Measurements from ENCODE around the gene EDEM1. TPM values are rescaled to one million over a fixed set of nuclear protein-coding genes. Genes with fewer than 3 reads are reported as not detected.

The EDEM1 gene
- total RNA-seq, 1 experiment from 2014 or later: 68.8 TPM

DNA sequence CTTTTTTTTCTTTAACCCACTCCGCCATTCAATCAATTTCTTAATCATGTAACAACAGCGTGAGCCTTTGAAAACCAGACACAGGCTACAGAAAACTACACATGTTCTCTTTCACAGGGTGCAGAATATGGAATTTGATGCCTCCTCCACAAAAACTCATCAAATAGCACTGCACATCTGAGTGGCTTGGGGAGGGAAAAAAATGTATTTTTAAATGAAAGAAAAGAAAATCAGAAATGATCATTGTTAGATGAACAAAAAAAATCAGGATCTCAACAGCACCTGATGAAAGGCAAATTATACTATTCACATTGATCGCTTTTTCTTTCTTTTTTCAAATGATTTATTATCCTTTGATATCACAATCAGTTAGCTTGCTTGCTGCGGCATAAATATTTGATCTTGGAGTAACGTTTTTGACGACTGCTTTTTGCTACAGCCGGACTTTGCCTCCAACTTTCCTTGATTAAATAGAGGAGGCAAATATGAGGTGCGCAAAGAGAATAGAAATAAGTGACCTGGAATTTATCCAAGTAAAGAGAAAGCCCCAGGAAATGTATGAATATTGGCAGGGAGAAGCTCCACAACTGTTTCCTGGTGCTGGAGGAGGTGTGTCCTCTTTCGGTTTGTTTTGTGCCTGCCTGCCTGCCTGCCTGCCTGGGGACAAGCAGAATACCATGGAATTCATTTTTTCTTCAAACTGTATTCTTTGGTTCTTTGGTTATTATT, 63.1 kb downstream of the EDEM1 start:
- no peak overlapping the region for H3K4me3 ChIP-seq (ENCODE audit: low read length)
- no peaks in the 10 kb centered on the region for H3K9me3 ChIP-seq (ENCODE audit: low read length)
- DNase-seq: no peak
- no peaks in the 10 kb centered on the region for H3K79me2 ChIP-seq (ENCODE audit: low read length)
- H2AFZ ChIP-seq (ENCODE audit: low read length): no peak overlapping the region
- no peaks in the 10 kb centered on the region for H3K4me1 ChIP-seq (ENCODE audit: low read length)
- H4K20me1 ChIP-seq (ENCODE audit: insufficient read depth, low read depth, low read length): no peaks in the 10 kb centered on the region
- no peaks in the 10 kb centered on the region for H3K36me3 ChIP-seq (ENCODE audit: insufficient read depth, low read length)
- no peak overlapping the region for H3K27ac ChIP-seq (ENCODE audit: low read length)
- H3K4me2 ChIP-seq (ENCODE audit: low read depth, low read length, poor library complexity, severe bottlenecking): no peak overlapping the region
- no peaks in the 10 kb centered on the region for H3K9me2 ChIP-seq (replicated peaks; ENCODE audit: insufficient read depth, low read length)
- no peaks in the 10 kb centered on the region for H3K27me3 ChIP-seq (ENCODE audit: low read length)
- no peak overlapping the region for H3K9ac ChIP-seq (ENCODE audit: low read length)

DNA sequence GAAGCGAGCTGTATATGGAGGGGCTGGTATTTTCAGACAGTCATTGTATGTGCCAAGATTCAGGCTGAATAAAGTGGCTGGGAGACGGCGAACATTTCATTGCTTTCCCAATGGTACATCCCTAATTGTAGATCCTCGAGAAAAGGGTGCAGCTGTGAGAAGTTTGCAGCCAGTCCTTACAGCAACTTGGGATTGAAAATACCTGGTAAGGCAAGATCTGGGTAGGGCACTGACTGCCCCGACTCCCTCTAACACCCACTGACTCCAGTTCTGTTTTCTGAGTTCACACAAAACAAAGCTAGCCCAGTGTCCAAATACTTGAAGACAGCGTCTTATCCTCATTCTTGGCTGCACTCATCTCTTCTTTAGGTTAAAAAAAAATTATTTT, 63.7 kb downstream of the EDEM1 start:
- no peak overlapping the region for H3K9ac ChIP-seq (ENCODE audit: low read length)
- H3K4me3 ChIP-seq (ENCODE audit: low read length): no peak overlapping the region
- no peaks in the 10 kb centered on the region for H3K9me2 ChIP-seq (replicated peaks; ENCODE audit: insufficient read depth, low read length)
- no peaks in the 10 kb centered on the region for H3K9me3 ChIP-seq (ENCODE audit: low read length)
- no peaks in the 10 kb centered on the region for H3K36me3 ChIP-seq (ENCODE audit: insufficient read depth, low read length)
- no peak overlapping the region for H2AFZ ChIP-seq (ENCODE audit: low read length)
- DNase-seq: no peak
- no peaks in the 10 kb centered on the region for H3K4me1 ChIP-seq (ENCODE audit: low read length)
- H3K79me2 ChIP-seq (ENCODE audit: low read length): no peaks in the 10 kb centered on the region
- H3K4me2 ChIP-seq (ENCODE audit: low read depth, low read length, poor library complexity, severe bottlenecking): no peak overlapping the region
- no peaks in the 10 kb centered on the region for H3K27me3 ChIP-seq (ENCODE audit: low read length)
- no peaks in the 10 kb centered on the region for H4K20me1 ChIP-seq (ENCODE audit: insufficient read depth, low read depth, low read length)
- H3K27ac ChIP-seq (ENCODE audit: low read length): no peak overlapping the region

DNA sequence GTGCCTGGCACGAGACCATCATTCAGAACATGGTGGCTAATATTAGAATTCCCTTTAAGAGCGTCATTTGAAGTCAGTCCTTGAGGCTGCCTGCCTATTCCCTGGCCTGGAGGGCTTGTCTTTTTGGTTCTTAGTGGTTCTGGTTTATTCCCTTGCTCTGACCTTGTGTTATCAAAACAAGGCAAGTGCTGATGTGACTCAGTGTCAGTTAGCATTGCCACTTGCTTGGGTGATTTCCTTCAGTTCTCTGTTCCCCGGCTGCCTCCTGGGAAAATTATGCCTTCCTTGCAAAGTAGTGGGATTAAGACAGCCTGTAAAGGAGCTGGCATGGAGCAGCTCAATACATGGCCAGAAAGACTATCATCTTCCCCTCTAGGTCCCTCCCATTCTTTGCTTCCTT, 64.6 kb downstream of the EDEM1 start:
- Histone ChIP-seq H3K27me3 (ENCODE audit: low read length) (no peaks in the 10 kb centered on the region), H3K4me2 (ENCODE audit: low read depth, low read length, poor library complexity, severe bottlenecking) (no peak overlapping the region), H2AFZ (ENCODE audit: low read length) (no peak overlapping the region), H3K9me2 (replicated peaks; ENCODE audit: insufficient read depth, low read length) (no peaks in the 10 kb centered on the region), H4K20me1 (ENCODE audit: insufficient read depth, low read depth, low read length) (no peaks in the 10 kb centered on the region), H3K36me3 (ENCODE audit: insufficient read depth, low read length) (no peaks in the 10 kb centered on the region), H3K9me3 (ENCODE audit: low read length) (no peaks in the 10 kb centered on the region), H3K27ac (ENCODE audit: low read length) (no peak overlapping the region), H3K4me3 (ENCODE audit: low read length) (no peak overlapping the region), H3K9ac (ENCODE audit: low read length) (no peak overlapping the region), H3K4me1 (ENCODE audit: low read length) (no peaks in the 10 kb centered on the region), H3K79me2 (ENCODE audit: low read length) (no peaks in the 10 kb centered on the region)
- DNase-seq: no peak

DNA sequence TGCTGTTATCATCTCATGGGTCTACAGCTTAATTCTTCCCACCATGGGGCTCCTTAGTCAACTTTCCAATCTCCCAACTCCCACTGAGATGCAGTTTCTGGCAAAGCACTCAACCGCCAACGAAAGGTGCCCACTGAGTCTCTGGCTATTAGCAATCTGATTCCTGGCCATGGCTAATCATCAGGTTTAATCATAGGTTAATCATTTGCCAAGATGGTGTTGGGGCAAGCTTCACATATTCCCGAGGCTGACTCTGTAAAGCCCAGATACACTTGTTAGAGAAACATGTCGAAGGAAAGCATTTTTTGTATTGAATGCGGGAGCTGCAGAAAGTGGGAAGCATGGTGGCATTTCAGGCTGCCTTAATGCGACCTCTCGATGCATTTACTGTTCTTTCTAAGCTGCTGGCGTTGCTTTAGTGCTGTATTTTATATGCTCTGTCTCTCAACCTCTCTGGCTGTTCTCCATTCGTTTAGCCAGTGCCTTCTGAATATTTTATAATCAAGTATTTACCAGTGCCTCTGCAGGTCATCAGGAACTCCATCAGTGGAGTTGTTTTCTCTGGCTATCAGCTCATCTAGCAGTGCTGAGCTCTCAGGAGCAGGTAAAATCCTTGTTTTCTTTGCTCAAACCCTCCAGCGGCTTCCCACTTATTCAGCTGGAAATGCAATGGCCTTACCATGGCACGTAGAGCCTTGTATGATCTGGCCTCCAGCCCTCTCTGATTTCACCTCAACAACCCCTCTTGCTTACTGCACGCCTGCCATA, 67.0 kb downstream of the EDEM1 start:
- no peaks in the 10 kb centered on the region for H3K36me3 ChIP-seq (ENCODE audit: insufficient read depth, low read length)
- H3K4me2 ChIP-seq (ENCODE audit: low read depth, low read length, poor library complexity, severe bottlenecking): no peak overlapping the region
- DNase-seq: no peak
- no peak overlapping the region for H3K27ac ChIP-seq (ENCODE audit: low read length)
- H3K4me3 ChIP-seq (ENCODE audit: low read length): no peak overlapping the region
- no peak overlapping the region for H2AFZ ChIP-seq (ENCODE audit: low read length)
- no peaks in the 10 kb centered on the region for H3K27me3 ChIP-seq (ENCODE audit: low read length)
- H3K9me2 ChIP-seq (replicated peaks; ENCODE audit: insufficient read depth, low read length): no peaks in the 10 kb centered on the region
- no peaks in the 10 kb centered on the region for H3K79me2 ChIP-seq (ENCODE audit: low read length)
- H3K9me3 ChIP-seq (ENCODE audit: low read length): no peaks in the 10 kb centered on the region
- H3K4me1 ChIP-seq (ENCODE audit: low read length): no peaks in the 10 kb centered on the region
- no peaks in the 10 kb centered on the region for H4K20me1 ChIP-seq (ENCODE audit: insufficient read depth, low read depth, low read length)
- no peak overlapping the region for H3K9ac ChIP-seq (ENCODE audit: low read length)

DNA sequence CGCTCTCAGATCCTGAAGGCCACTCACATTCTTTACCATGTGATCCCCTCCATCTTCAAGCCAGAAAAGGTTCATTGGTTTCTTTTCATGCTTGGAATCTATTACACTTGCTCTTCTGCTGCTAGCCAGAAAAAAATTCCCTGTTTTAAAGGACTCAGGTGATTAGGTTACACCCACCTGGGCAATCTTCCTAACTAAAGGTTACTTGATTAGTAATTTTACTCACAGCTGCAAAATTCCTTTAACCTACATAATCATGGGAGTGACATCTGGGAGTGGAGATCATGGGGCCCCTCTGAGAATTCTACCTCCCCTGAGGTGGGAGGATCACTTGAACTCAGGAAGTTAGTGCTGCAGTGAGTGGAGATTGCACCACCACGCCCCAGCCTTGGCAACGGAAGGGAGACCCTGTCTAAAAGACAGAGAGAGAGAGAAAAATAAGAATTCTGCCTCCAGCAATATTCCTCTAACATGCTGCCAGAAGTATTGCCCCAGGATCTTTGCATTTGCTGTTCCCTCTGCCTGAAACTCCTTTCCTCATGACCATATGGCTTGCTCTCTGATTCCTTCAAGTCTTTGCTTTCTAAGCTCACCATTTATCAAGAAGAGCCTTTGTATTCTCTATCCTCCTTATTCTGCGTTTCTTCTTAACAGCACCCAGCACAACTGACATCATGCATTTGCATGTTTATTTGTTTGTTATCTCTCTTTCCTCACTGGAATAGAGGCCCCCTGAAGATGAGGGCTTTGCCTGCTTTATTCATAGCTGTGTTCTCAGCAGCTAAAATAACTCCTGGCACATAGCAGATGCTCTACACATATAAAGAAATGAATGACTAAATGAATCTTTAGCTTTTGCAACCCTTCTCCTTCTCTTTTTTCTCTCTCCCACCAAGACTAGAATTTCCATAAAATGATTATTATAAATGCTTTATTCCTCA, 68.2 kb downstream of the EDEM1 start:
- H3K9me3 ChIP-seq (ENCODE audit: low read length): no peaks in the 10 kb centered on the region
- no peak overlapping the region for H2AFZ ChIP-seq (ENCODE audit: low read length)
- no peaks in the 10 kb centered on the region for H3K4me1 ChIP-seq (ENCODE audit: low read length)
- H3K9me2 ChIP-seq (replicated peaks; ENCODE audit: insufficient read depth, low read length): no peaks in the 10 kb centered on the region
- H3K4me3 ChIP-seq (ENCODE audit: low read length): no peak overlapping the region
- H3K79me2 ChIP-seq (ENCODE audit: low read length): no peaks in the 10 kb centered on the region
- H3K27ac ChIP-seq (ENCODE audit: low read length): no peak overlapping the region
- H3K27me3 ChIP-seq (ENCODE audit: low read length): no peaks in the 10 kb centered on the region
- H3K9ac ChIP-seq (ENCODE audit: low read length): no peak overlapping the region
- no peak overlapping the region for H3K4me2 ChIP-seq (ENCODE audit: low read depth, low read length, poor library complexity, severe bottlenecking)
- no peaks in the 10 kb centered on the region for H4K20me1 ChIP-seq (ENCODE audit: insufficient read depth, low read depth, low read length)
- no peak for DNase-seq
- no peaks in the 10 kb centered on the region for H3K36me3 ChIP-seq (ENCODE audit: insufficient read depth, low read length)

DNA sequence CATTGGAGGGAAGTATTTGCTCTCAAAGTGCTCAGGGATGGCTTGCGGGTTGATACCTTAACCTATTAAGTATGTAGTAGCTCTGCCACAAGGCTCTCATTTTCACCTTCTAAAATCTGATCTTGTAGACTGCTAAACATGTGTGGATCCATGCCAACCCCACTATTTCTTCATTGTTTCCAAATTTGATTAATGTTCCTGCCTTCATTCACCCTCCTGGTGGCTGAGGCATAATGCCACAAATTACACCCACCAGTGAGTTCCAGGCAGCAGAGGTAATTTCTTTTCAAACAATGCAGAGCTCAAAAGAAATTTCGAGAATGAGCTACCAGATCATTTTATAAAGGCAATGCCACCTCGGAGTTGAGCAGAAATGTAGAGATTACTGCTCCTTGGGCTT, 71.0 kb downstream of the EDEM1 start:
- Histone ChIP-seq H3K79me2 (ENCODE audit: low read length) (no peaks in the 10 kb centered on the region), H3K4me2 (ENCODE audit: low read depth, low read length, poor library complexity, severe bottlenecking) (no peak overlapping the region), H3K9me2 (replicated peaks; ENCODE audit: insufficient read depth, low read length) (no peaks in the 10 kb centered on the region), H3K27me3 (ENCODE audit: low read length) (no peaks in the 10 kb centered on the region), H3K36me3 (ENCODE audit: insufficient read depth, low read length) (no peaks in the 10 kb centered on the region), H3K9me3 (ENCODE audit: low read length) (no peaks in the 10 kb centered on the region), H3K27ac (ENCODE audit: low read length) (no peak overlapping the region), H3K9ac (ENCODE audit: low read length) (no peak overlapping the region), H3K4me3 (ENCODE audit: low read length) (no peak overlapping the region), H2AFZ (ENCODE audit: low read length) (no peak overlapping the region), H3K4me1 (ENCODE audit: low read length) (no peaks in the 10 kb centered on the region), H4K20me1 (ENCODE audit: insufficient read depth, low read depth, low read length) (no peaks in the 10 kb centered on the region)
- DNase-seq: no peak

DNA sequence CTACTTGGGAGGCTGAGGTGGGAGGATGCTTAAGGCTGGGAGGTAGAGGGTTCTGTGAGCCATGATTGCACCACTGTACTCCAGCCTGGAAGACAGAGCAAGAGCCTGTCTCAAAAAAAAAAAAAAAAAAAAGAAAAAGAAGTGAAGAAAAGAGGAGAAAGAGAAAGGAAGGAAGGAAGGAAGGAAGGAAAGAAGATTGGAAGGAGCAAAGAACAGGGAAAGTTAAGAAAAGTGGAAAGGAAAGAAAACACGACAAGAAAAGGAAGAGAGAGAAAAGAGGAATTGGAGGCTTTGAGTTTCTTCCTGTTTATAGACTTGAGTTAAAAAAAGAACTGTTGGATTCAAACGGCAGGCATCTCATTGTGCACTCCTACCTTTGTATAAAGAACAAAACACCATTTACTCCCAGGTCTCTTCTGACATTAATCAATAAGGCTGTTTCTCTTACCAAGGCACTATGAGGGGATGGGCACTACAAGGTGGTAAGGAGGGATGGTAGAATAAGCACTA, 73.5 kb downstream of the EDEM1 start:
- Histone ChIP-seq H3K4me1 (ENCODE audit: low read length) (no peaks in the 10 kb centered on the region), H3K79me2 (ENCODE audit: low read length) (no peaks in the 10 kb centered on the region), H3K4me2 (ENCODE audit: low read depth, low read length, poor library complexity, severe bottlenecking) (no peak overlapping the region), H4K20me1 (ENCODE audit: insufficient read depth, low read depth, low read length) (no peaks in the 10 kb centered on the region), H3K27me3 (ENCODE audit: low read length) (no peaks in the 10 kb centered on the region), H3K9me2 (replicated peaks; ENCODE audit: insufficient read depth, low read length) (no peaks in the 10 kb centered on the region), H3K4me3 (ENCODE audit: low read length) (no peak overlapping the region), H2AFZ (ENCODE audit: low read length) (no peak overlapping the region), H3K36me3 (ENCODE audit: insufficient read depth, low read length) (no peaks in the 10 kb centered on the region), H3K9me3 (ENCODE audit: low read length) (no peaks in the 10 kb centered on the region), H3K9ac (ENCODE audit: low read length) (no peak overlapping the region), H3K27ac (ENCODE audit: low read length) (no peak overlapping the region)
- no peak for DNase-seq

DNA sequence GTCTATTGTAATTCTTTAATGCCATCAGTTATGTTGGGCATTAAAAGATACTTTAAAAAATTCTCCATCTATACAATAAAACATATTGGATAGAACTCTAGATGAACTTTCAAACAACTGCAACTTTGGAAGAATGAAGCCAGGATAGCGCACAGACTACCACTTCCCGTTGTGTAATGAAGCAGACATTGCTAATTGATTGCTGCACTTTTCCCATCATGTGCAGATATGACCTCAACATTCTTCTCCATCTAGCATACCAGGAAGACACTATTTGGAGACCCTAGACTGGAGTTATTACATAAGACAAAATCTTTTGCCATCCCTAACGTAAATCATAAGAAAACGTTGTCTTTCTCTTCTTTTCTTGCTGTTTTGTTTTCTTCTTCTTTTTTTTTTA, 75.0 kb downstream of the EDEM1 start:
- Histone ChIP-seq H3K9me3 (ENCODE audit: low read length) (no peaks in the 10 kb centered on the region), H3K79me2 (ENCODE audit: low read length) (no peaks in the 10 kb centered on the region), H3K9ac (ENCODE audit: low read length) (no peak overlapping the region), H3K36me3 (ENCODE audit: insufficient read depth, low read length) (no peaks in the 10 kb centered on the region), H3K4me2 (ENCODE audit: low read depth, low read length, poor library complexity, severe bottlenecking) (no peak overlapping the region), H2AFZ (ENCODE audit: low read length) (no peak overlapping the region), H3K4me3 (ENCODE audit: low read length) (no peak overlapping the region), H3K9me2 (replicated peaks; ENCODE audit: insufficient read depth, low read length) (no peaks in the 10 kb centered on the region), H3K4me1 (ENCODE audit: low read length) (no peaks in the 10 kb centered on the region), H3K27ac (ENCODE audit: low read length) (no peak overlapping the region), H3K27me3 (ENCODE audit: low read length) (no peaks in the 10 kb centered on the region), H4K20me1 (ENCODE audit: insufficient read depth, low read depth, low read length) (no peaks in the 10 kb centered on the region)
- no peak for DNase-seq
